Activated naive CD8-positive, alpha-beta T cell treated with anti-CD3 and anti-CD28 coated beads, Interleukin-2, amount 50 U/mL, for 24 hours (primary cell): ENCODE data around the gene MS4A15.

Experiments used
- ATAC-seq: fragments of 150-1000 bp; cut with Tn5 transposase; one replicate; pipeline ENCODE4 v1.10.0; 2021
- DNase-seq: peaks from one replicate; pipeline ENCODE4 v3.0.0; 2021
- H3K27ac Mint-ChIP-seq: one replicate; pipeline ENCODE4 v1.8.0; 2021; ENCODE audit warnings: mild to moderate bottlenecking, mixed read lengths
- H3K27me3 Mint-ChIP-seq: one replicate; pipeline ENCODE4 v1.8.0; 2021; ENCODE audit warnings: mixed read lengths
- H3K36me3 Mint-ChIP-seq: one replicate; pipeline ENCODE4 v1.8.0; 2021; ENCODE audit warnings: low read depth, mixed read lengths
- H3K4me1 Mint-ChIP-seq: one replicate; pipeline ENCODE4 v1.8.0; 2021; ENCODE audit warnings: mixed read lengths
- H3K4me3 Mint-ChIP-seq: one replicate; pipeline ENCODE4 v1.8.0; 2021; ENCODE audit warnings: mild to moderate bottlenecking, moderate library complexity, mixed read lengths
- H3K9me3 Mint-ChIP-seq: one replicate; pipeline ENCODE4 v1.8.0; 2021; ENCODE audit warnings: mixed read lengths

The MS4A15 gene

GRCh38 chr11:60763692-60764369, 7.2 kb downstream of the MS4A15 start:
- H3K9me3 Mint-ChIP-seq = no peaks in the 10 kb centered on the region
- H3K27me3 Mint-ChIP-seq = peaks cover 28% of the 10 kb centered on the region
- ATAC-seq = peak; percentile 55

DNA sequence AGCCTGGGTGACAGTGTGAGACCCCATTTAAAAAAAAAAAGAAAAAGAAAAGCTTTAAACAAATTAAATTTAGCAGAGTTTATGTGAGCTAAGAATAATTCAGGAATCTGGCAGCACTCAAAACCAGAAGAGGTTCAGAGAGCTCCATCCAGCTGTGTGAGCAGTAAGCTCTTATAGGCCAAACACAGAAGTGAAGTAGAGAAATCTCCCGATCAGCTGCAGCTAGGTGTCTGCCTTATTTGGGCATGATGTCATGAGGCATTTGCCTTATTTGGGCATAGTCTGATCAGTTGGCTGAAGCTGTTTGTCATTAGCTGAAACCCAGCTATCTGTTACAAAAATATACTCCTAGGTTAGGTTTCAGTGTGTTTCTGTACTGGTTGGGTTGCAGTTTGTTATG, 8.2 kb downstream of the MS4A15 start:
- H3K27ac Mint-ChIP-seq = no peak overlapping the region
- peaks cover 19% of the 10 kb centered on the region for H3K27me3 Mint-ChIP-seq
- peaks cover 10% of the 10 kb centered on the region for H3K4me1 Mint-ChIP-seq
- H3K4me3 Mint-ChIP-seq = no peak overlapping the region
- no peaks in the 10 kb centered on the region for H3K36me3 Mint-ChIP-seq
- DNase-seq (no peak), ATAC-seq (no peak)
- no peaks in the 10 kb centered on the region for H3K9me3 Mint-ChIP-seq

More at GRCh38 chr11:60763692-60764369, 7.2 kb downstream of the MS4A15 start:
- Mint-ChIP-seq H3K4me1 (peaks cover 10% of the 10 kb centered on the region), H3K27ac (no peak overlapping the region), H3K4me3 (no peak overlapping the region), H3K36me3 (no peaks in the 10 kb centered on the region)
- no peak for DNase-seq

- Mint-ChIP-seq H3K9me3 (no peaks in the 10 kb centered on the region), H3K27ac (no peak overlapping the region), H3K36me3 (no peaks in the 10 kb centered on the region), H3K4me3 (no peak overlapping the region), H3K27me3 (peaks cover 15% of the 10 kb centered on the region), H3K4me1 (peaks cover 10% of the 10 kb centered on the region)
- ATAC-seq (no peak), DNase-seq (no peak)
Measured at GRCh38 chr11:60765355-60765754, 8.7 kb downstream of the MS4A15 start.

- Mint-ChIP-seq H3K36me3 (no peaks in the 10 kb centered on the region), H3K9me3 (no peaks in the 10 kb centered on the region), H3K27ac (no peak overlapping the region), H3K4me1 (peaks cover 10% of the 10 kb centered on the region), H3K4me3 (no peak overlapping the region), H3K27me3 (peaks cover 6% of the 10 kb centered on the region)
- ATAC-seq (no peak), DNase-seq (no peak)
Measured at GRCh38 chr11:60766547-60766946, 9.9 kb downstream of the MS4A15 start.

DNA sequence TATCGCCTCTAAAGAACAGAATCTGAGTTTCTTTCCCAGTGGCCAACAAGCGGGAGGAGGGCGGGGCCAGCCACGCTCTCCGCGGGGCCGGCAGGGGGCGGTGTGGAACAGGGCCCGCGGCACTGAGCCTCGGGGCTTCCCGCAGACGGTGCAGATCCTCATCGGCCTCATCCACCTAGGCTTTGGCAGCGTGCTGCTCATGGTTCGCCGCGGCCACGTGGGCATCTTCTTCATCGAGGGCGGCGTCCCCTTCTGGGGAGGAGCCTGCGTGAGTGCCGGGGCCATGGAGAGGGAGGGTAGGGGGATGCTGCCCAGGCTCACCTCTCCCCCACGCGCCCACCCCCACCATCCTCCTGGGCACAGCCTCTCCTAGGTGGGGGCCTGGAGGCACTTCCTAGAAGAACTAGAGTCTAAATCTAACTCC, 10.7 kb downstream of the MS4A15 start:
- ATAC-seq = no peak
- no peaks in the 10 kb centered on the region for H3K36me3 Mint-ChIP-seq

DNA sequence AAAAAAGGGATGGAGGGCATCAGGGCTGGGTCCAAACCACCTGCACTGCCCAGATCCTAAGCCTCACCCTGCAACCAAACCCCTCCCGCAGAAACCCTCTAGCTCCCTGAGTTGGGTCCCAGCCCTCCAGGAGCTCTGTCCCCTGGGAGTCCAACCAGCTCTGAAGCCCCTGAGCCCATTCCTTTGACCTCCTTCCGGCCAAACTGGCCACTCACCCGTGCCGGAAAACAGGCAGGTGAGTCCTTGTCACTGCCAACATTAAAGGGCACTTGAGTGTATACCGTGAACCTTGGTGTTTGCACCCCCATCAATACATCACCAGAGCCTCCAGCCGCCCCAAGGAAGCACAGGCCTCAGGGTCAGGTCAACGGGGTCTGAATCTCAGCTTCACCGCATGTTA, 11.5 kb downstream of the MS4A15 start:
- Mint-ChIP-seq H3K4me3 (no peak overlapping the region), H3K27me3 (peaks cover 6% of the 10 kb centered on the region), H3K27ac (no peak overlapping the region), H3K36me3 (no peaks in the 10 kb centered on the region), H3K4me1 (peaks cover 7% of the 10 kb centered on the region), H3K9me3 (no peaks in the 10 kb centered on the region)
- DNase-seq (no peak), ATAC-seq (no peak)

More for the DNA sequence above, 10.7 kb downstream of the MS4A15 start:
- no peak overlapping the region for H3K27ac Mint-ChIP-seq
- peak; percentile 40 for DNase-seq
- peaks cover 6% of the 10 kb centered on the region for H3K27me3 Mint-ChIP-seq
- H3K9me3 Mint-ChIP-seq = no peaks in the 10 kb centered on the region
- H3K4me3 Mint-ChIP-seq = no peak overlapping the region
- H3K4me1 Mint-ChIP-seq = peaks cover 10% of the 10 kb centered on the region

DNA sequence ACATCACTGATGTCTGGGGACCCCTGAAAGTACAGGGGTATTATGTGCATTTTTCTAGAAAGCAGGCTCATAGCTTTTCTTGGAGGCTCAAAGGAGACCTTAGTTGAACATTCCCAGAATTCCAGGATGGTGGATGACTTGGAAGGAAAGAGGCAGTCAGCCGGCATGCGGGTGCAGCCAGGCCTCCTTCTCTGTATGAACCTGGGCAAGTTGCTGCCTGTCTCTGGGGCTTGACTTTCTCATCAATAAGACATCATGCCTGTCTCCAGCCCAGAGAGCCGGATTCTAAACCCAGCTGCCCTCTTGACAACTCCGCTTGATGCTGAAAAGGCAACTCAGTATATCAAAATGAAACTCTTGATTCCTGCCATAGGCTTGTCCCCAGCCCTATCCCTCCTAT, 12.6 kb downstream of the MS4A15 start:
- H3K36me3 Mint-ChIP-seq = no peaks in the 10 kb centered on the region
- DNase-seq = no peak
- no peak for ATAC-seq
- no peak overlapping the region for H3K4me3 Mint-ChIP-seq
- H3K27me3 Mint-ChIP-seq = peaks cover 6% of the 10 kb centered on the region
- peaks cover under 1% of the 10 kb centered on the region for H3K4me1 Mint-ChIP-seq
- H3K9me3 Mint-ChIP-seq = no peaks in the 10 kb centered on the region
- no peak overlapping the region for H3K27ac Mint-ChIP-seq

- no peak overlapping the region for H3K4me3 Mint-ChIP-seq
- H3K36me3 Mint-ChIP-seq = no peaks in the 10 kb centered on the region
- ATAC-seq (no peak), DNase-seq (no peak)
- H3K9me3 Mint-ChIP-seq = no peaks in the 10 kb centered on the region
- H3K27me3 Mint-ChIP-seq = peaks cover 6% of the 10 kb centered on the region
- H3K4me1 Mint-ChIP-seq = peaks cover 6% of the 10 kb centered on the region
- no peak overlapping the region for H3K27ac Mint-ChIP-seq
Measured at GRCh38 chr11:60769811-60770210, 13.1 kb downstream of the MS4A15 start.

DNA sequence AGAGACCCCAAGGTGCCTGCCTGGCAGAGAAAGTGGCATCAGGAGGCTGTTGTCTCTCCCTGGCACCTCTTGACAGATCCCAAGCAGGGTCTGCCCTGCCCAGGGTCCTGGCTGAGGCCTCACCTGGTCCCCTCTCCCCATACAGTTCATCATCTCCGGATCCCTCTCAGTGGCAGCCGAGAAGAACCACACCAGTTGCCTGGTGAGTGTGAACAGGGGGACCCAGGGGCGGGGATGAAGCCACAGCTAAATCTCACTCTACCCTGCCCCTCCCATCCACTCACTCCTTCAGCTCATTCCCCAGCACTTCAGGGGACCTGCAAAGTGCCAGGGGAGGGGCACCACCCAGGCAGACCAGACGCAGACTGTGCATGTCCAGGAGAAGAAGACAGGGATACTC, 14.5 kb downstream of the MS4A15 start:
- DNase-seq = no peak
- Mint-ChIP-seq H3K4me1 (peaks cover 8% of the 10 kb centered on the region), H3K4me3 (no peak overlapping the region), H3K27ac (no peak overlapping the region), H3K36me3 (no peaks in the 10 kb centered on the region), H3K9me3 (no peaks in the 10 kb centered on the region), H3K27me3 (peaks cover 8% of the 10 kb centered on the region)
- ATAC-seq = no peak

DNA sequence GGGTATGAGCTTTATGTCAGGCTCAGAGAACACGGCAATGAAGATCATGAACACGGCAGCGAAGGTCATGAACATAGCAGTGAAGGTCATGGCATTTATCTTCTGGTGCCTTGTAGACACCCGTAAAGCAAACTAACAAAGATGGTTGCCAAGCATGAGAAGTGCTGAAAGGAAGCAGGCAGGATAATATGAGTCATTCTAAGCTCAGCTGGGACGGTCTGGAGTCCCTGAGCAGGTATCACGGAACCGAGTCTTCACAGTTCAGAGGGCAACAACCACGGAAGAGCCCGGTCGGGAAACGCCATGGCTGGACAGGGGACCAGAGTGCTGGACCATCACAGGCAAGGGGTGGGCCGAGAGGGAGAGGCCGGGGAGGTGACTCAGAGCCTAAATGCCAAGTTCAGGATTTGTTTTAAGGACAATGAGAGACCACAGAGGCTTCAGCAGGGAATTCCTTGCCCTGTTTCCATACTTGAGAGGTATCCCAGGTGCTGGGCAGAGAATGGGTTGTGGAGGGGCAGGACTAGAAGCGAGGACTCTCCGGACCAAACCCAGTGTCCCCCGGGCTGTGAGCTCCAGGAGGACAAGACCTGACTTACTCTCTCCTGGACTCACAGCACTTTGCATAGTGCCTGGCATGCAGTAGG, 15.3 kb downstream of the MS4A15 start:
- no peak for ATAC-seq
- Mint-ChIP-seq H3K36me3 (no peaks in the 10 kb centered on the region), H3K27me3 (peaks cover 3% of the 10 kb centered on the region), H3K4me3 (no peak overlapping the region), H3K9me3 (no peaks in the 10 kb centered on the region), H3K27ac (no peak overlapping the region), H3K4me1 (peaks cover 8% of the 10 kb centered on the region)
- DNase-seq = no peak

DNA sequence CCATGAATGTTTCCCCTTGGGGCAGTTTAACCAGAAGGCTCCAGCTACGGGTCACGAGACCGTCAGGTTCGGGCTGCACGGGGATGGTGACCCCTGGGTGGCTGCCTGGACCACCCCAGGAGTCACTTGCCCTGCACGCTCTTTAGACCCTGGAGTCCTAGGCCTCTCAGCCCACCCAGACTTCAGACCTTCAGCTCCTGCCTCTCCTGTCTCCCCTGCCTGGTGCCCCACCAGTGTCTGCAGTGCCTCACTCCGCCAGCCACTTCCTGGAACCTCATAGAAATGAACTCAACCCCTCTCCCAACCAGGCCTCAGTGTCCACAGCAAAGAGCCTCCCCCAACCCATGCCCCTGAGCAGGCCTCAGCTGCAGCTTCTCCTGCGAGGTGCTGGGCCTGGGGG, 16.0 kb downstream of the MS4A15 start:
- DNase-seq (no peak), ATAC-seq (no peak)
- Mint-ChIP-seq H3K36me3 (no peaks in the 10 kb centered on the region), H3K4me3 (no peak overlapping the region), H3K4me1 (peaks cover 8% of the 10 kb centered on the region), H3K9me3 (no peaks in the 10 kb centered on the region), H3K27me3 (peaks cover 2% of the 10 kb centered on the region), H3K27ac (no peak overlapping the region)

DNA sequence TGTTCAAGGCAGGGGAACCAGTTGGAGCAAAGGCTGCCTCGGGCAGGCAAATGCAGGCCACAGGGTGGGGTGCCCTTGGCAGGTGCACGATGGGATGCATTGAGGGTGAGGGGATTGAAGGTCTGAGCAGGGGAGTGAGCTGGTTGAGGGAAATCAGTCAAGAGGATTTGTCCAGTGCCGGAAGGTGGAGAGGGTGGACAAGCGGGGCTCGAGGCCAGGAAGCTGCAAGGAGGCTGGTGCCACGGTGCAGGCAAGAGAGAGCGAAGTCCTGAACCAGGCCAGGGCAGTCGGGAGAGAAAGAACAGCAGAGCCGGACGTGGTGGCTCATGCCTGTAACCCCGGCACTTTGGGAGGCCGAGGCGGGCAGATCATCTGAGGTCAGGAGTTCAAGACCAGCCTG, 18.1 kb downstream of the MS4A15 start:
- H3K4me3 Mint-ChIP-seq = no peak overlapping the region

DNA sequence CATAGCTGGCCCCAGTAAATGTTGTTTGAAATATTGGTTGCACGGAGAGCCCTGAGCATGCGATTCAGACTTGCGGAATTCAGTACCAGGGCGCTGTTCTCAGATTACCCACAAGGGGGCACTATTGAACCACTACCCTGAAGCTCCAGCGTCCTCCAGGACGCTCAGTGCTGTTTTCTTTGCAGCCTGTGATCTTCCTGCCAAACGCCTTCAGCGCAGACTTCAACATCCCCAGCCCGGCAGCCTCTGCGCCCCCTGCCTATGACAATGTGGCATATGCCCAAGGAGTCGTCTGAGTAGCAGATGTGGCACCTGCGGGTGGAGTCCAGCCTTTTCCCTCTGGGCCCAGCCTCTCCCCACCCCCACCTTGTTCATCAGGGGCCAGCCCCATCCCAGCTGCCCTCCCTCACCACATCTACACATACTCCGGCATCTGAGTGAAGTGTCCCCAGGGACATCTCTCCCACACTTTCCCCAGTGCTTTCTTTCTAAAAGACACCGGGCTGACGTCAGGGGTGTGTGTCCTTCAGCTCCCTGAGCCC, 18.8 kb downstream of the MS4A15 start:
- H3K4me3 Mint-ChIP-seq = no peak overlapping the region
- peak; percentile 83 for DNase-seq
- ATAC-seq = peak; percentile 86
- peaks cover 8% of the 10 kb centered on the region for H3K4me1 Mint-ChIP-seq
- H3K27ac Mint-ChIP-seq = no peak overlapping the region
- no peaks in the 10 kb centered on the region for H3K36me3 Mint-ChIP-seq
- peaks cover 2% of the 10 kb centered on the region for H3K27me3 Mint-ChIP-seq
- H3K9me3 Mint-ChIP-seq = no peaks in the 10 kb centered on the region

More for the DNA sequence above, 18.1 kb downstream of the MS4A15 start:
- ATAC-seq = no peak
- Mint-ChIP-seq H3K27me3 (peaks cover 2% of the 10 kb centered on the region), H3K27ac (no peak overlapping the region), H3K36me3 (no peaks in the 10 kb centered on the region), H3K9me3 (no peaks in the 10 kb centered on the region), H3K4me1 (peaks cover 8% of the 10 kb centered on the region)
- DNase-seq = no peak

DNA sequence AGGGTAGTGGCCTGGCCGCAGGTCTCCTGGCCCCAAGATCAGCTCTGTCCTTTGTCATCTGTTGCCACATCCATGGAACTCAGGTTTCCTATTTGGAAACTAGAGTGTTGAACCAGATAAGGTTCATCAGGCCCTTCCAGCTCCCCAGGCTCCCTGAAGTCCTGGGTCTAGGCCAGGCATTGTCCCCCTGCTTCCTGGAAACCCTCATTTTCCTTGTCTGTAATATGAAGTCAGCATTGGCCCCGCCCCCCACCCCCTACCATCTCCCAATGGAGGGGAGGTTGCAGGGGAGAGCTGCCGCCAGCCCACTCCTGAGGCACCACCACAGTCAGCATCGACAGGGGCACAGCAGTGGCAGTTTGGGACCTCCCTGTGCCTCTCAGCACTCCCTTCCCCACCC, 19.5 kb downstream of the MS4A15 start:
- DNase-seq (no peak), ATAC-seq (no peak)
- Mint-ChIP-seq H3K4me1 (peaks cover 8% of the 10 kb centered on the region), H3K9me3 (no peaks in the 10 kb centered on the region), H3K36me3 (no peaks in the 10 kb centered on the region), H3K27me3 (peaks cover 2% of the 10 kb centered on the region), H3K27ac (no peak overlapping the region), H3K4me3 (no peak overlapping the region)

DNA sequence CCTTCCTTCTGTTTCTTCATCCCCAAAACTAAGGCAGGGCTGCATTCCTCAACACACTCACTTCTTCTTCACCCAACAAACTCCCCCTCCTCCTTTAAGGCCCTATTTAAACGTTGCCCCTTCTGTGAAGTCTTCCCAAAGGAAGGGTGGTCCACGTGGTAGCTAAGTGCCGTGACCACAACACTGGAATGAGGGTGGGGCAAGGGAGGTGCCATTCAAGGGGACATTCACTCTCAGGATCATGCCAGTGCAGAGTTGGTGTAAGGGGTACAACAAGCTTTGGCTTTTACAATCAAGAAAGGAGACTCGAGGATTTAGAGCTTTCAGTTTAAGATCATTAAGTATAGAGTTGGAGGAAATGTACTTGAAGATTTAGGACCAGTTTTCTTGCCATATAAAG, 20.4 kb downstream of the MS4A15 start:
- ATAC-seq (no peak), DNase-seq (no peak)
- H3K4me3 Mint-ChIP-seq = no peak overlapping the region
- H3K27me3 Mint-ChIP-seq = peaks cover 2% of the 10 kb centered on the region
- no peaks in the 10 kb centered on the region for H3K36me3 Mint-ChIP-seq
- H3K4me1 Mint-ChIP-seq = peaks cover 8% of the 10 kb centered on the region
- H3K27ac Mint-ChIP-seq = no peak overlapping the region
- H3K9me3 Mint-ChIP-seq = no peaks in the 10 kb centered on the region
